Measurements from ENCODE around the gene FOXL3.
"Not testable (repeated sequence)": the region's sequence is repeated elsewhere in the genome, so short reads cannot be mapped to it uniquely, and the experiment has no call there.

DNA sequence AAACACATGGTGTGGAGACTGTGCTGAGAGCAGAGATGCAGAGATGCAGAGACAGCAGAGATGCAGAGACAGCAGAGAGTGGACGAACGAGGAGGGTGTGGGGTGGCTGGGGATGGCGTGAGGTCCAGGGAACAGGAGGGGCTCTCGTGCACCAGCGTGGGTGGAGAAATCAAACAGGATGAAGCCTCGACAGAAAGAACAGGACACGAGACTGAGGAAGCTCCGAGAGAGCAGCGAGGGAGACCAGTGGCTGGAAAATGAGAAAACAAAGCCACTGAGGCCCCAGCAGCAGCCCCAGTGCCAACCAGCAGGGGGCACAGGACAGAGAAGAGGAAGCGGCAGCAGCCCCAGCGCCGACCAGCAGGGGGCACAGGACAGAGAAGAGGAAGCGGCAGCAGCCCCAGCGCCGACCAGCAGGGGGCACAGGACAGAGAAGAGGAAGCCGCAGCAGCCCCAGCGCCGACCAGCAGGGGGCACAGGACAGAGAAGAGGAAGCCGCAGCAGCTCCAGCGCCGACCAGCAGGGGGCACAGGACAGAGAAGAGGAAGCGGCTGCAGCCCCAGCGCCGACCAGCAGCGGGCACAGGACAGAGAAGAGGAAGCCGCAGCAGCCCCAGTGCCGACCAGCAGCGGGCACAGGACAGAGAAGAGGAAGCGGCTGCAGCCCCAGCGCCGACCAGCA lies 27.2 kb upstream of the FOXL3 start:
- TF ChIP-seq CTCF (IDR thresholded peaks at IDR 0.05); EZH2 (IDR thresholded peaks at IDR 0.05; ENCODE audit: borderline replicate concordance, insufficient read depth, low read depth, low read length, poor library complexity, severe bottlenecking): not testable (repeated sequence)
